Neuron (in vitro differentiated cells): ENCODE data around the gene GAL3ST1.

ENCODE experiments used
- H2AFZ ChIP-seq: one replicate; pipeline ENCODE4 v1.6.1; 2013; ENCODE audit warnings: low read depth, mild to moderate bottlenecking, inconsistent platforms, low read length, moderate library complexity
- H3K27me3 ChIP-seq: one replicate; pipeline ENCODE4 v1.6.1; 2013; ENCODE audit warnings: low read length; ENCODE audit not compliant: insufficient read depth
- H3K36me3 ChIP-seq: one replicate; pipeline ENCODE4 v1.6.1; 2013; ENCODE audit warnings: low read length; ENCODE audit not compliant: insufficient read depth
- H3K4me1 ChIP-seq: one replicate; pipeline ENCODE4 v1.6.1; 2013; ENCODE audit warnings: low read length; ENCODE audit not compliant: insufficient read depth
- H3K4me3 ChIP-seq: 2 replicates; pipeline ENCODE4 v1.5.1; 2013; ENCODE audit warnings: mild to moderate bottlenecking, low read length, moderate library complexity
- H3K9me3 ChIP-seq: one replicate; pipeline ENCODE4 v1.6.1; 2013; ENCODE audit warnings: low read length

GAL3ST1 gene

GRCh38 chr22:30507670-30508069, 66.8 kb downstream of the GAL3ST1 start:
- H3K36me3 ChIP-seq, result no peaks in the 10 kb centered on the region
- no peak overlapping the region for H3K4me3 ChIP-seq
- H2AFZ ChIP-seq, result no peak overlapping the region
- H3K4me1 ChIP-seq, result no peaks in the 10 kb centered on the region
- no peaks in the 10 kb centered on the region for H3K27me3 ChIP-seq
- no peaks in the 10 kb centered on the region for H3K9me3 ChIP-seq

DNA sequence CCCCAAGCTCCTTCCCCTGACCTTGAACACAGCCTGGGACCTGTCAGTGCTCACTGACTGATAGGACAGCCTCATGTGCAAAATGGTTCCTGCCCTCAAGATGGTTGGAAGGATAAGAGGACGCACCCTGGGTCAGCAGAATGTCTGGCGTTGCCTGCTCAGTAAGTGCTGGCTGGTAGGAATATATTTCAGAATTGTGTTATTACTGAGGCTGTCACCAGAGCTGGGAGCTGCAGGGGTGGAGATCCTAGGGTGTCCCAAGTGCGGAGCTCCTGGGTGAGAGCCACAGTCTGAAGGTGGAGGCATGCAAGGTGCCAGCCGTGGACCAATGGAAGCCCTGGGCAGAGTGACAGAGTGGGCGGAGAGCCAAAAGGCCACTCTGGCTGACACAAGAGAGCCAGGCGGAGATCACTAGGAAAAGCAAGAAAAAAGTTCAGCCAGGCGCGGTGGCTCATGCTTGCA, 67.9 kb downstream of the GAL3ST1 start:
- Histone ChIP-seq H3K4me1 (no peaks in the 10 kb centered on the region), H3K27me3 (no peaks in the 10 kb centered on the region), H3K9me3 (no peaks in the 10 kb centered on the region), H3K4me3 (no peak overlapping the region), H2AFZ (no peak overlapping the region), H3K36me3 (no peaks in the 10 kb centered on the region)
